ENCODE data around the gene ZNF28. TPM values are rescaled to one million over a fixed set of nuclear protein-coding genes. Genes with fewer than 3 reads are reported as not detected.

Gene ZNF28
- total and polyA plus RNA-seq, 2 donors (not counting 3 experiments of a cell fraction or from before 2014, with no cell fraction given): 4.2 to 14.9 TPM

DNA sequence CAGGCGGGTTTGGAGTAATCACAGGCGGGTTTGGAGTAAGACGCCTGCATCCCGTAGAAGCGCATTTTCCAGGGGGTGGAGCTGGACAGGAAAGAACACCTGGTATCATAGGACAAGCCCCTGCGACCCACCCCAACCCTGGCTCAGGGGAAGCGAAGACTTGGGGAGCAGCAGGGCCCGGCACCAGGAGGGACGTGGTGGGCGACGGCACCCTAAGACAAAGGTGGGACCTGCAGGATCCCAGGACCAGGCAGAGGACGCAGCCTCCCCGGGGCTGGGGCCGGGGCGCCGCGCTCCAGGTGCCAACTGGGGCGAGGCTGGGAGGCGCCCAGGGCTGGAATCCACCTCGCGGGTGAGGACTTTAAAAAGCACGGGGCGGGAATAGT lies 35.4 kb downstream of the ZNF28 start:
- H3K9me1 ChIP-seq (replicated peaks; ENCODE audit: control insufficient read depth, extremely low read depth, insufficient read depth, low read length): no peaks in the 10 kb centered on the region
- no peak for TF ChIP-seq GATA2 (IDR thresholded peaks at IDR 0.05; ENCODE audit: insufficient read depth, insufficient read length, low read depth, low read length)
- TF ChIP-seq FOS (IDR thresholded peaks at IDR 0.05; ENCODE audit: borderline replicate concordance, insufficient read depth, low read length): no peak
- TF ChIP-seq POLR2A (IDR thresholded peaks at IDR 0.05; ENCODE audit: low read depth, low read length): no peak
- TF ChIP-seq, protein P1, sequence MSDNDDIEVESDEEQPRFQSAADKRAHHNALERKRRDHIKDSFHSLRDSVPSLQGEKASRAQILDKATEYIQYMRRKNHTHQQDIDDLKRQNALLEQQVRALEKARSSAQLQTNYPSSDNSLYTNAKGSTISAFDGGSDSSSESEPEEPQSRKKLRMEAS (IDR thresholded peaks at IDR 0.05; ENCODE audit: insufficient read depth, insufficient read length): no peak
- no peak for TF ChIP-seq POLR2AphosphoS5 (IDR thresholded peaks at IDR 0.05; ENCODE audit: insufficient read depth, low read depth, low read length)
- no peak for TF ChIP-seq JUN (IDR thresholded peaks at IDR 0.05; ENCODE audit: borderline replicate concordance, insufficient read depth, insufficient read length, low read depth)
- TF ChIP-seq, protein P2, sequence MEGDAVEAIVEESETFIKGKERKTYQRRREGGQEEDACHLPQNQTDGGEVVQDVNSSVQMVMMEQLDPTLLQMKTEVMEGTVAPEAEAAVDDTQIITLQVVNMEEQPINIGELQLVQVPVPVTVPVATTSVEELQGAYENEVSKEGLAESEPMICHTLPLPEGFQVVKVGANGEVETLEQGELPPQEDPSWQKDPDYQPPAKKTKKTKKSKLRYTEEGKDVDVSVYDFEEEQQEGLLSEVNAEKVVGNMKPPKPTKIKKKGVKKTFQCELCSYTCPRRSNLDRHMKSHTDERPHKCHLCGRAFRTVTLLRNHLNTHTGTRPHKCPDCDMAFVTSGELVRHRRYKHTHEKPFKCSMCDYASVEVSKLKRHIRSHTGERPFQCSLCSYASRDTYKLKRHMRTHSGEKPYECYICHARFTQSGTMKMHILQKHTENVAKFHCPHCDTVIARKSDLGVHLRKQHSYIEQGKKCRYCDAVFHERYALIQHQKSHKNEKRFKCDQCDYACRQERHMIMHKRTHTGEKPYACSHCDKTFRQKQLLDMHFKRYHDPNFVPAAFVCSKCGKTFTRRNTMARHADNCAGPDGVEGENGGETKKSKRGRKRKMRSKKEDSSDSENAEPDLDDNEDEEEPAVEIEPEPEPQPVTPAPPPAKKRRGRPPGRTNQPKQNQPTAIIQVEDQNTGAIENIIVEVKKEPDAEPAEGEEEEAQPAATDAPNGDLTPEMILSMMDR (IDR thresholded peaks at IDR 0.05; ENCODE audit: extremely low read depth in 1 of 2, insufficient read depth in 1 of 2, low read depth in 1 of 2, low read length in 2 of 2): no peak
- no peak for TF ChIP-seq EZH2 (IDR thresholded peaks at IDR 0.05; ENCODE audit: borderline replicate concordance, low read depth, low read length, severe bottlenecking)
- TF ChIP-seq MYC (IDR thresholded peaks at IDR 0.05; ENCODE audit: low read depth, low read length): no peak
- DNase-seq (ENCODE audit: low read depth, low spot score) (peak; percentile 2), FAIRE-seq (no peak)
- H3K36me3 ChIP-seq (ENCODE audit: control insufficient read depth in 2 of 2, extremely low read depth in 1 of 2, insufficient read depth in 2 of 2, low read length in 2 of 2): no peaks in the 10 kb centered on the region
- peaks cover 10% of the 10 kb centered on the region for H3K4me1 ChIP-seq (ENCODE audit: control insufficient read depth, extremely low read depth, insufficient read depth, low read length)
- H3K9me3 ChIP-seq (replicated peaks; ENCODE audit: control insufficient read depth, insufficient read depth, low read length): no peaks in the 10 kb centered on the region
- H3K4me3 ChIP-seq (replicated peaks in 1 of 3; ENCODE audit: insufficient read depth in 1 of 3, low read depth in 1 of 3, low read length in 3 of 3): peak overlapping the region; percentile 45 to 95 (median 88)
- intact Hi-C loops (cut with micrococcal nuclease): loop anchor here (2.0 kb wide), 1 partner anchor 177 kb away; the partner anchor contains the start of gene ZNF816
- dilution Hi-C loops (cut with MboI; ENCODE audit: extremely low pct_ligation_motif_present, low sequenced_read_pairs): no loop called here
- H3K79me2 ChIP-seq (ENCODE audit: control insufficient read depth, insufficient read depth, low read length): no peaks in the 10 kb centered on the region
- no peaks in the 10 kb centered on the region for H4K20me1 ChIP-seq (replicated peaks; ENCODE audit: control insufficient read depth, extremely low read depth, insufficient read depth, low read length)
- peak overlapping the region; percentile 100 for H2AFZ ChIP-seq (ENCODE audit: low read depth, low read length)
- CTCF ChIA-PET: no interaction called here
- H3K27me3 ChIP-seq (ENCODE audit: control insufficient read depth in 2 of 2, insufficient read depth in 2 of 2, low read length in 2 of 2): no peaks in the 10 kb centered on the region
- POLR2A ChIA-PET: no interaction called here
- H3K4me2 ChIP-seq (ENCODE audit: insufficient read depth, low read length): peak overlapping the region; percentile 75
- H3K9ac ChIP-seq (replicated peaks; ENCODE audit: extremely low read depth, insufficient read depth, low read length): peak overlapping the region; percentile 84
- BruUV-seq (replicated peaks): TSS peak; percentile 83
- H3K27ac ChIP-seq (ENCODE audit: insufficient read depth, low read depth, low read length): no peak overlapping the region
